Skin epidermis (tissue), 12 donors: ENCODE data around the gene CSF2RB.

Experiments used
- H3K27ac ChIP-seq, 21 experiments: fragments of 200-600 bp; sonication (generic) in 11 of 21; one replicate each; pipeline ENCODE4 v1.5.0; 2020; ENCODE audit warnings: mild to moderate bottlenecking in 3 of 21, inconsistent platforms in 2 of 21, moderate library complexity in 2 of 21
- H3K4me3 ChIP-seq, 7 experiments: fragments of 200-600 bp; sonication (generic) in 2 of 7; one replicate each; pipeline ENCODE4 v1.5.0; 2020; ENCODE audit warnings: inconsistent platforms in 2 of 7, mild to moderate bottlenecking in 2 of 7, moderate library complexity in 1 of 7

The CSF2RB gene

GRCh38 chr22:36913427-36914389, at the start of gene CSF2RB:
CSF2RB (plus strand) TSS chr22:36913628; CDS start chr22:36922208, 8,580 bp downstream.
- Histone ChIP-seq H3K4me3 (peak within 1 kb of the TSS; percentile 19 to 42 (median 38)), H3K27ac (peak within 1 kb of the TSS in 20 of 21 experiments; percentile 24 to 89 (median 77))

- Histone ChIP-seq H3K27ac (peak overlapping the region in 1 of 21 experiments; percentile 9), H3K4me3 (no peak overlapping the region)
Measured at GRCh38 chr22:36863979-36864378, 49.4 kb upstream of the CSF2RB start.

- peak overlapping the region in 2 of 21 experiments; percentile 9 to 50 for H3K27ac ChIP-seq
- H3K4me3 ChIP-seq: no peak overlapping the region
Measured at GRCh38 chr22:36864454-36865215, 48.8 kb upstream of the CSF2RB start.

GRCh38 chr22:36865346-36865745, 48.1 kb upstream of the CSF2RB start:
- H3K4me3 ChIP-seq: no peak overlapping the region
- peak overlapping the region in 1 of 21 experiments; percentile 50 for H3K27ac ChIP-seq

GRCh38 chr22:36867695-36868094, 45.7 kb upstream of the CSF2RB start:
- Histone ChIP-seq H3K4me3 (no peak overlapping the region), H3K27ac (no peak overlapping the region)

- no peak overlapping the region for H3K4me3 ChIP-seq
- H3K27ac ChIP-seq: no peak overlapping the region
Measured at GRCh38 chr22:36868546-36869181, 44.8 kb upstream of the CSF2RB start.

- Histone ChIP-seq H3K27ac (peak overlapping the region in 2 of 21 experiments; percentile 8 to 12), H3K4me3 (no peak overlapping the region)
Measured at GRCh38 chr22:36870250-36870649, 43.2 kb upstream of the CSF2RB start.

GRCh38 chr22:36871669-36872081, 41.8 kb upstream of the CSF2RB start:
- peak overlapping the region in 5 of 21 experiments; percentile 5 to 86 (median 44) for H3K27ac ChIP-seq
- no peak overlapping the region for H3K4me3 ChIP-seq

- no peak overlapping the region for H3K4me3 ChIP-seq
- H3K27ac ChIP-seq: peak overlapping the region in 3 of 21 experiments; percentile 5 to 86 (median 44)
Measured at GRCh38 chr22:36872084-36872483, 41.3 kb upstream of the CSF2RB start.

GRCh38 chr22:36872866-36873498, 40.4 kb upstream of the CSF2RB start:
- H3K4me3 ChIP-seq: no peak overlapping the region
- H3K27ac ChIP-seq: peak overlapping the region in 16 of 21 experiments; percentile 3 to 86 (median 63)

GRCh38 chr22:36873614-36874308, 39.7 kb upstream of the CSF2RB start:
- H3K4me3 ChIP-seq: no peak overlapping the region
- peak overlapping the region in 19 of 21 experiments; percentile 23 to 86 (median 60) for H3K27ac ChIP-seq

GRCh38 chr22:36874309-36874696, 39.1 kb upstream of the CSF2RB start:
- Histone ChIP-seq H3K4me3 (no peak overlapping the region), H3K27ac (peak overlapping the region in 20 of 21 experiments; percentile 23 to 86 (median 60))

- peak overlapping the region in 18 of 21 experiments; percentile 23 to 86 (median 60) for H3K27ac ChIP-seq
Measured at GRCh38 chr22:36874736-36875135, 38.7 kb upstream of the CSF2RB start.

GRCh38 chr22:36875741-36876140, 37.7 kb upstream of the CSF2RB start:
- H3K4me3 ChIP-seq: no peak overlapping the region
- no peak overlapping the region for H3K27ac ChIP-seq

More at GRCh38 chr22:36874736-36875135, 38.7 kb upstream of the CSF2RB start:
- H3K4me3 ChIP-seq: no peak overlapping the region

GRCh38 chr22:36879775-36880174, 33.7 kb upstream of the CSF2RB start:
- peak overlapping the region in 1 of 21 experiments; percentile 2 for H3K27ac ChIP-seq
- no peak overlapping the region for H3K4me3 ChIP-seq

GRCh38 chr22:36881504-36882245, 31.8 kb upstream of the CSF2RB start:
- H3K27ac ChIP-seq: no peak overlapping the region
- H3K4me3 ChIP-seq: no peak overlapping the region

- H3K27ac ChIP-seq: no peak overlapping the region
- no peak overlapping the region for H3K4me3 ChIP-seq
Measured at GRCh38 chr22:36884349-36885158, 28.9 kb upstream of the CSF2RB start.
